Activated CD4-positive, alpha-beta T cell treated with anti-CD3 and anti-CD28 coated beads, Interleukin-2, amount 10 ng/mL, durations not matched to agents 24 days and 14 days (primary cell): ENCODE measurements around the gene CNTN5. TPM values are rescaled to one million over a fixed set of nuclear protein-coding genes. Genes with fewer than 3 reads are reported as not detected.

Experiments used
- DNase-seq: peaks from one replicate; pipeline ENCODE4 v3.0.0; 2022
- H3K27ac Mint-ChIP-seq: one replicate; pipeline ENCODE4 v1.8.0; 2022; ENCODE audit warnings: mild to moderate bottlenecking, mixed read lengths
- H3K27me3 Mint-ChIP-seq: one replicate; pipeline ENCODE4 v1.8.0; 2022; ENCODE audit warnings: mixed read lengths
- H3K36me3 Mint-ChIP-seq: one replicate; pipeline ENCODE4 v1.8.0; 2022; ENCODE audit warnings: low read depth, mild to moderate bottlenecking, mixed read lengths
- H3K4me1 Mint-ChIP-seq: one replicate; pipeline ENCODE4 v1.8.0; 2021; ENCODE audit warnings: mixed read lengths
- H3K4me3 Mint-ChIP-seq: one replicate; pipeline ENCODE4 v1.8.0; 2022; ENCODE audit warnings: mild to moderate bottlenecking, moderate library complexity, mixed read lengths
- H3K9me3 Mint-ChIP-seq: one replicate; pipeline ENCODE4 v1.8.0; 2021; ENCODE audit warnings: mixed read lengths
- intact Hi-C: fragments of 100-400 bp; cut with micrococcal nuclease; formaldehyde crosslinking; loops from one replicate; pipeline ENCODE4 v1.15.1; 2023
- total RNA-seq: library from RNA; stranded (reverse); gene quantifications from 2 replicates; pipeline ENCODE4 v1.2.3, GENCODE V29; 2022

CNTN5 gene
- total RNA-seq, 1 donor from 2014 or later: not detected

GRCh38 chr11:99632969-99633368, 612.2 kb downstream of the CNTN5 start:
- no peak overlapping the region for H3K4me3 Mint-ChIP-seq
- no peak for DNase-seq
- no peaks in the 10 kb centered on the region for H3K27me3 Mint-ChIP-seq
- peaks cover 4% of the 10 kb centered on the region for H3K9me3 Mint-ChIP-seq
- no peak overlapping the region for H3K27ac Mint-ChIP-seq
- intact Hi-C loops: no loop called here
- H3K4me1 Mint-ChIP-seq: no peaks in the 10 kb centered on the region
- no peaks in the 10 kb centered on the region for H3K36me3 Mint-ChIP-seq

DNA sequence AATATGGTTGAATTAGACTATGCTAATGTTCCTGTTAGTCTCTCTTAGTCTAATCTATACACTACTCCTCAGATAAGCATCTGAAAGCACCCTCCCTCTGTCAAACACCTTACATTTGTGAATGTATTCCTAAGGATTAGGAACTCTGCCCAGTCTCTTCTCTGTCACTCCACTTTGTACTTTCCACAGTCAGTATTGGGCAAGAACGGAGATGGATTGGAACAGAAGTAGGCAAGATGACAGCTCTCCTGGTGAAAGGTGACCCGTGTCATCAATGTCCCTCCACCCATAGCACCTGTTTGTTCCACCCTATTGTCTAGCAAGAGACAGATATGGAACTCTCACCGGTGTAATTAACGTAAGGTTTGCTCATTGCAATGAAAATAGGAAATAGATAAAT, 613.8 kb downstream of the CNTN5 start:
- intact Hi-C loops: no loop called here
- Mint-ChIP-seq H3K36me3 (no peaks in the 10 kb centered on the region), H3K4me3 (no peak overlapping the region), H3K9me3 (peaks cover 4% of the 10 kb centered on the region), H3K4me1 (no peaks in the 10 kb centered on the region), H3K27ac (no peak overlapping the region), H3K27me3 (no peaks in the 10 kb centered on the region)
- no peak for DNase-seq

DNA sequence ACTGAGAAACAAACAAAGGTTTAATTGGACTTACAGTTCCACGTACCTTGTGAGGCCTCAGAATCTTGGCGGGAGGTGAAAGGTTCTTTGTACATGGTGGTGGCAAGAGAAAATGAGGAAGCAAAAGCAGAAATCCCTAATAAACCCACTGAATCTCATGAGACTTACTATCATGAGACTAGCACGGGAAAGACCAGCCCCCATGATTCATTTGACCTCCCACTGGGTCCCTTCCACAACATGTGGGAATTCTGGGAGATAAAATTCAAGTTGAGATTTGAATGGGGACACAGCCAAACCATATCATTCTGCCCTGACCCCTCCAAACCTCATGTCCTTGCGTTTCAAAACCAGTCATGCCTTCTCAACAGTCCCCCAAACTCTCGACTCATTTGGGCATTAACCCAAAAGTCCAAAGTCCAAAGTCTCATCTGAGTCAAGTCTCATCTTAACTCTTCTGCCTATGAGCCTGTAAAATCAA, 617.4 kb downstream of the CNTN5 start:
- no peak overlapping the region for H3K4me3 Mint-ChIP-seq
- intact Hi-C loops: no loop called here
- no peak overlapping the region for H3K27ac Mint-ChIP-seq
- H3K4me1 Mint-ChIP-seq: no peaks in the 10 kb centered on the region
- no peaks in the 10 kb centered on the region for H3K36me3 Mint-ChIP-seq
- no peak for DNase-seq
- H3K27me3 Mint-ChIP-seq: no peaks in the 10 kb centered on the region
- peaks cover 10% of the 10 kb centered on the region for H3K9me3 Mint-ChIP-seq

GRCh38 chr11:99640671-99641070, 619.9 kb downstream of the CNTN5 start:
- H3K36me3 Mint-ChIP-seq: no peaks in the 10 kb centered on the region
- peaks cover 10% of the 10 kb centered on the region for H3K9me3 Mint-ChIP-seq
- DNase-seq: no peak
- H3K27me3 Mint-ChIP-seq: no peaks in the 10 kb centered on the region
- H3K27ac Mint-ChIP-seq: no peak overlapping the region
- intact Hi-C loops: no loop called here
- H3K4me3 Mint-ChIP-seq: no peak overlapping the region
- no peaks in the 10 kb centered on the region for H3K4me1 Mint-ChIP-seq

DNA sequence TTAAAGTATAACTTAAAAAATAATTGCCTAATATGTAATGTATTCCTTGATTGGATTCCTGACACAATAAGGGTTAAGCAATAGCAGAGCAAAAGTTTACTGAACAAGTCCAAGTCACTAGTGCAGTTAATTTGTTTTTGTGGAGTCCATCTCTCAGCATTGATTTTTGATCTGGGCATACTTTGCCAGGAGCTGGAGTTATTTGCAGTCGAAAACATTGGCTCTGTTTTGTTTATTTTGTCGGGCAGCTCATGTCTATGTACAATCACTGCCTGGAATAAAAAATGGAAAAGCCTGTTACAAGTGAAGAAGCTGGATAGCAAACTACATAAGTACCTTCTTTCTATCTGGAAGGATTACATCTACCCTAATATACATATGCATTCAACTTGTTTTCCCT, 625.2 kb downstream of the CNTN5 start:
- Mint-ChIP-seq H3K9me3 (peaks cover 6% of the 10 kb centered on the region), H3K4me3 (no peak overlapping the region), H3K36me3 (no peaks in the 10 kb centered on the region), H3K4me1 (no peaks in the 10 kb centered on the region), H3K27ac (no peak overlapping the region), H3K27me3 (no peaks in the 10 kb centered on the region)
- no peak for DNase-seq
- intact Hi-C loops: no loop called here

- Mint-ChIP-seq H3K27ac (no peak overlapping the region), H3K9me3 (no peaks in the 10 kb centered on the region), H3K27me3 (no peaks in the 10 kb centered on the region), H3K4me3 (no peak overlapping the region), H3K36me3 (no peaks in the 10 kb centered on the region), H3K4me1 (no peaks in the 10 kb centered on the region)
- no peak for DNase-seq
- intact Hi-C loops: no loop called here
These were observed 649.4 kb downstream of the CNTN5 start for GRCh38 chr11:99670067-99670676.

DNA sequence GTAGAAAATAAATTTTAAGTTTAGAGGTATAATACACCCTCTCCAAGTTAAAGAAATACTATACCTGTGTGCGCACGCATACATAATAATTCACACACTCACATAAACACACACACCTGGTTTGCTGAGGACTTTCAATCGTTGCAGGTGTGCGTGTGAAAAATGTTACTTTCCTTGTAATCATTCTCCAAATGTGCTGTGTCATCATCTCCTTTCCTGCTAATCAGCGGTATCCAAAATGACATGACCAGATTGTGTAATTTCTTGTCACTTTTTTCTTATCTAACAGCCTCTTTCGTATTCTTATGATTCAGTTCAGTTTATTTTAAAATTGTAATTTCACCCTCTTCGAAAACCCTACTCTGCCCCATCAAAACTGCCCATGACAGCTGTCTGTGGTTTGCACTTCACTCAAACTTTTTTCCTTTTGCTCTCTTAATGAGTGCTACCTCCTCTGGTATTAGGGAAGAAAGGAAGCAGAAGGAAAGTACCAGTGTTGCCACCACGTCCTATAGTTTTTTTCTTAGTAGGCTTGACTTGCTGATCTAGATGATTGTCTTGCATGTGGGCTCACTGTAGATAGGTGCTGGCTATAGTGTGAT, 651.2 kb downstream of the CNTN5 start:
- no peaks in the 10 kb centered on the region for H3K4me1 Mint-ChIP-seq
- H3K27me3 Mint-ChIP-seq: no peaks in the 10 kb centered on the region
- intact Hi-C loops: no loop called here
- no peak for DNase-seq
- no peaks in the 10 kb centered on the region for H3K36me3 Mint-ChIP-seq
- H3K27ac Mint-ChIP-seq: no peak overlapping the region
- no peaks in the 10 kb centered on the region for H3K9me3 Mint-ChIP-seq
- no peak overlapping the region for H3K4me3 Mint-ChIP-seq

DNA sequence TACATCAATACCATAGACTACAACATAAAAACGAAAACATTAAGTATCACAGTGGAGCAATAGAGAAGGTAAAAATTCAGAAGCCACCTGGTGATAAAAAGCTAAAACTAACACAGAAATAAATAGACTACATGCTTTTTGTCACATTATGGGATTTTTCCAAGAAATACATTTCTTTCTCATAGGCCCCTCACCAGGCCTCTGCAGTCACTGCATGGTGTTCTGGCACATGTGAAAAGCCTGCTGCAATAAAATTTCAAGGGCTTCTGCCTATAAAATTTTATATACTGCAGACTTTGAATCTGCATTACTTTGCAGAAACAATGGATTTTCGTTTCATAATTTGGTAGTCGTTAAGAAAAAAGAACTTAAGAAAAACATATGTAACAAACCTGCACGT, 655.5 kb downstream of the CNTN5 start:
- no peaks in the 10 kb centered on the region for H3K27me3 Mint-ChIP-seq
- no peak for DNase-seq
- H3K36me3 Mint-ChIP-seq: no peaks in the 10 kb centered on the region
- H3K27ac Mint-ChIP-seq: no peak overlapping the region
- H3K9me3 Mint-ChIP-seq: no peaks in the 10 kb centered on the region
- no peak overlapping the region for H3K4me3 Mint-ChIP-seq
- intact Hi-C loops: no loop called here
- H3K4me1 Mint-ChIP-seq: no peaks in the 10 kb centered on the region

DNA sequence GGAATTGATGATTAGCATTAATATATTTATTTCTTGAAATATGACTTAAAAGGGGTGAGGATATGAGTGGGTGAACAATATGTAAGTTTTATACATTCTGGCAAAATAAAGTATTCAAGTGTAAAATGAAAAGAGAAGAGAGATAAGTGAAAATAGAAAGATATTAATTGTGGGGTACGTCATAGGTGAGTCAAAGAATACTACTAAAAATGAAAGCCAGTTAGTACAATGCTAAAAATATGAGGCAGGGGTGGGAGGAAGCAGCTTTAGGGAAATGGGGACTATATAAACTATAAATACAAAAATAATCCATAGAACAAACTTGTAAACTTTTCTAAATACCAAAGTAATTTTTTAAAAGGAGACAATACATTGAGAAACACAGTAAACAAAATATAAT, 661.4 kb downstream of the CNTN5 start:
- DNase-seq: no peak
- H3K27ac Mint-ChIP-seq: no peak overlapping the region
- no peaks in the 10 kb centered on the region for H3K9me3 Mint-ChIP-seq
- no peaks in the 10 kb centered on the region for H3K36me3 Mint-ChIP-seq
- intact Hi-C loops: no loop called here
- no peaks in the 10 kb centered on the region for H3K4me1 Mint-ChIP-seq
- no peaks in the 10 kb centered on the region for H3K27me3 Mint-ChIP-seq
- no peak overlapping the region for H3K4me3 Mint-ChIP-seq

- Mint-ChIP-seq H3K27ac (no peak overlapping the region), H3K9me3 (no peaks in the 10 kb centered on the region), H3K4me3 (no peak overlapping the region), H3K27me3 (no peaks in the 10 kb centered on the region), H3K36me3 (no peaks in the 10 kb centered on the region), H3K4me1 (no peaks in the 10 kb centered on the region)
- no peak for DNase-seq
- intact Hi-C loops: no loop called here
These were observed 661.9 kb downstream of the CNTN5 start for GRCh38 chr11:99682646-99683045.

DNA sequence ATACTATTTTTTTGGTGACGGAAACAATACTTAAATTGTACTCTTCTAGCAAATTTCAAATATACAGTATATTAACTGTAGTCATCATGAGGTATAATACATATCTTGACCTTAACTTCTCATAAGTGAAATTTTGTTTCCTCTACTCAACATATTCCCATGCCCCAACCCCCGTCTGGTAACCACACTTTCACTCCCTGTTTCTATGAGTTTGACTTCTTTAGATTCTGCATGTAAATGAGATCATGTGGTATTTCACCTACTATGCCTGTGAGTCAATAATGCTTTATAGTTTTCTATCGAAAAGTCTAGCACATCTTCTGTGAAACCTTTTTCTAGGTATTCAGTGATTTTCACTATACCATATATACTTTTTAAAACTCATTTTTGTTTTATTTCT, 663.2 kb downstream of the CNTN5 start:
- no peaks in the 10 kb centered on the region for H3K9me3 Mint-ChIP-seq
- no peaks in the 10 kb centered on the region for H3K4me1 Mint-ChIP-seq
- H3K36me3 Mint-ChIP-seq: no peaks in the 10 kb centered on the region
- intact Hi-C loops: no loop called here
- DNase-seq: no peak
- no peak overlapping the region for H3K27ac Mint-ChIP-seq
- H3K27me3 Mint-ChIP-seq: no peaks in the 10 kb centered on the region
- H3K4me3 Mint-ChIP-seq: no peak overlapping the region

DNA sequence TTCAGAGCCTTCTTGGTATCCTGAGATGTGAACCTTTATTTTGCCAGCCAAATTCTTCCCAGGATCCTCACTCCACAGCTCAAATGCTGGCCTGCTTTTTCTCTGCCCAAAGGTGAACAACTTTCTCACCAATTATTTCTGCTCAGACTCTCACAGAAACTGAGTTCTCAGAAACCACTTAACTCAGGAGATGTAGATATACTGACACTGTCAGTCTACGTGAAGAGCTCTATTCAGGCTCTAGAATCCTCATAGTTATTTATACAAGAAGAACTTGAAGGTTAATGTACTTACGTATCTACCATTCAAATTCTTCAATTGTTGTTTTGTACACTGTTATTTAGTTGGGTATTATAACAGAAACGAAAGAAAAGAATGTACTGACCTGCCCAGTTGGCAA, 666.1 kb downstream of the CNTN5 start:
- intact Hi-C loops: no loop called here
- no peaks in the 10 kb centered on the region for H3K36me3 Mint-ChIP-seq

GRCh38 chr11:99687320-99687719, 666.6 kb downstream of the CNTN5 start:
- H3K27ac Mint-ChIP-seq: no peak overlapping the region
- DNase-seq: no peak
- intact Hi-C loops: no loop called here
- no peaks in the 10 kb centered on the region for H3K4me1 Mint-ChIP-seq
- no peak overlapping the region for H3K4me3 Mint-ChIP-seq
- no peaks in the 10 kb centered on the region for H3K36me3 Mint-ChIP-seq
- no peaks in the 10 kb centered on the region for H3K27me3 Mint-ChIP-seq
- peaks cover 13% of the 10 kb centered on the region for H3K9me3 Mint-ChIP-seq

More for the DNA sequence above, 666.1 kb downstream of the CNTN5 start:
- H3K4me3 Mint-ChIP-seq: no peak overlapping the region
- DNase-seq: no peak
- no peaks in the 10 kb centered on the region for H3K27me3 Mint-ChIP-seq
- no peaks in the 10 kb centered on the region for H3K4me1 Mint-ChIP-seq
- H3K27ac Mint-ChIP-seq: no peak overlapping the region
- H3K9me3 Mint-ChIP-seq: peaks cover 9% of the 10 kb centered on the region

DNA sequence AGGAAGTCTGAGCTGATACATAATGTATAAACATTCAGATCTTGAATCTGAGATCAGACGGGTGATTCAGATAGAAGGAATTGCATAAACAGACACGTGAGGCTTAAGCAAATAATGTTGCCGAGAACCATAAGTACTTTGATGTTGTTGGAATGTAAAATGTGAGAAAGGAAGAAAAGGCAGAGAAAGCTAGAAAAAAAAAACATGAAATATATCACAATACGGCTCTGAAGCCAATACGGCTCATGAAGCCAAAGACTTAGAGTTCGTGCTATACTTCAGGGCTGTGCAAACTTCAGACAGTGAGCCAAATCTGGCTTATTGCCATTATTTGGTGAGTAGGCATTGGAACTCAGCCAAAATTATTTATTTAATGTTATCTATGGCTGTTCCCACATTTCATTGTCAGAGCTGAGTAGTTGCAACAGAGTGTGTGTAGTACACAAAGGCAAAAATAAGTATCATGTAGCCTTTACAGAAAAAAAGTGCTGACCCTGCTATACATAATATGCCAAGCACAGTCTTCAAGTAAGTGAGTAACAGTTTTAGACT, 673.3 kb downstream of the CNTN5 start:
- Mint-ChIP-seq H3K27ac (no peak overlapping the region), H3K36me3 (no peaks in the 10 kb centered on the region), H3K4me3 (no peak overlapping the region), H3K9me3 (peaks cover 13% of the 10 kb centered on the region), H3K27me3 (no peaks in the 10 kb centered on the region), H3K4me1 (no peaks in the 10 kb centered on the region)
- no peak for DNase-seq
- intact Hi-C loops: no loop called here

DNA sequence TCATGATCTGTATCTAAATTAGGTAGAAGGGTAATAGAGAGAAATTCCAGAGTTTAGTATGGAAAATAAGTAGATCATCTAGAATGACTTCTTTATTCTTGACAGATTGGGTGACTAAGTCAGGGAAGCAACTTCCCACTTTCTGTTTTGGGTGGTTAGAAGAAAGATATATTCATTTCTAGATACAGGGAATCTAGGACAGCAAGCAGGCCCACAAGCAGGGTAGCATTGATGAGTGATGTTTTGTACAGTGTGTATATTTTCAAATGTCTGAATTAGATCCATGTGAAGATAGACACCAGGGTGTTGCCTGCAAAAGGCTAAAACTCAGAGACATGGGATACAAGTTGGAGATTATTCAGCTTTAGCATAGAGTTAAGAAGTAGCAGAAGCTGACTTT, 674.4 kb downstream of the CNTN5 start:
- peaks cover 9% of the 10 kb centered on the region for H3K9me3 Mint-ChIP-seq
- no peaks in the 10 kb centered on the region for H3K36me3 Mint-ChIP-seq
- no peak for DNase-seq
- H3K27ac Mint-ChIP-seq: no peak overlapping the region
- no peaks in the 10 kb centered on the region for H3K4me1 Mint-ChIP-seq
- intact Hi-C loops: no loop called here
- no peak overlapping the region for H3K4me3 Mint-ChIP-seq
- no peaks in the 10 kb centered on the region for H3K27me3 Mint-ChIP-seq
